K562 (cell line): Measurements from ENCODE around the gene FBXW7. TPM values are rescaled to one million over a fixed set of nuclear protein-coding genes. Genes with fewer than 3 reads are reported as not detected.

Source experiments
- BCLAF1 ChIP-seq, 2 experiments: fragments of 450-650 bp in 1 of 2; IDR thresholded peaks; 2 replicates each; pipeline ENCODE4 v1.6.1; 2011 to 2017; ENCODE audit warnings: low read depth in 2 of 2, antibody characterized with exemption in 1 of 2, borderline replicate concordance in 1 of 2, low read length in 1 of 2, mild to moderate bottlenecking in 1 of 2, mixed read lengths in 1 of 2; ENCODE audit not compliant: control insufficient read depth in 1 of 2
- CCNT2 ChIP-seq: IDR thresholded peaks from 2 replicates; pipeline ENCODE4 v1.6.1; 2011; ENCODE audit warnings: borderline replicate concordance, low read depth, mild to moderate bottlenecking, moderate library complexity, mixed read lengths, low read length; ENCODE audit not compliant: insufficient read length; ENCODE audit errors: extremely low read depth
- HMBOX1 ChIP-seq: sonication (generic); IDR thresholded peaks from 2 replicates; pipeline ENCODE4 v1.6.1; 2016
- HNRNPK ChIP-seq: fragments of 200-400 bp; formaldehyde crosslinking; IDR thresholded peaks from one replicate; pipeline ENCODE4 v1.6.1; 2018; ENCODE audit warnings: mild to moderate bottlenecking, low read depth, low read length; ENCODE audit not compliant: poor library complexity, severe bottlenecking
- ILK ChIP-seq: fragments of 450-650 bp; IDR thresholded peaks from 2 replicates; pipeline ENCODE4 v1.6.1; 2016; ENCODE audit warnings: missing genetic modification characterization, low read depth, mild to moderate bottlenecking, missing compliant biosample characterization, moderate library complexity, borderline replicate concordance
- KLF16 ChIP-seq: IDR thresholded peaks from 2 replicates; pipeline ENCODE4 v1.6.1; 2016; ENCODE audit warnings: antibody characterized with exemption
- MCM2 ChIP-seq: fragments of 450-650 bp; IDR thresholded peaks from 2 replicates; pipeline ENCODE4 v1.6.1; 2017; ENCODE audit warnings: low read depth, mild to moderate bottlenecking
- MCM7 ChIP-seq, 2 experiments: fragments of 450-650 bp; IDR thresholded peaks; 2 replicates each; pipeline ENCODE4 v1.6.1; 2016 to 2018
- PBX2 ChIP-seq, 2 experiments: IDR thresholded peaks in 1 of 2; conservative IDR thresholded peaks in 1 of 2; 2 replicates each; pipeline ENCODE4 v1.6.1; 2016; ENCODE audit warnings: low read depth in 2 of 2, mild to moderate bottlenecking in 1 of 2, missing compliant biosample characterization in 1 of 2, missing genetic modification characterization in 1 of 2, moderate library complexity in 1 of 2
- POLR2AphosphoS5 ChIP-seq: IDR thresholded peaks from 2 replicates; pipeline ENCODE4 v1.6.1; 2011; ENCODE audit warnings: mild to moderate bottlenecking, low read depth, low read length, moderate library complexity; ENCODE audit not compliant: control insufficient read depth, insufficient read depth
- PRMT5 ChIP-seq: sonication (generic); formaldehyde crosslinking; IDR thresholded peaks from 2 replicates; pipeline ENCODE4 v1.5.0; 2020; ENCODE audit warnings: missing genetic modification reagents
- RBM34 ChIP-seq: fragments of 200-400 bp; formaldehyde crosslinking; IDR thresholded peaks from 2 replicates; pipeline ENCODE4 v1.6.1; 2018; ENCODE audit warnings: low read length, borderline replicate concordance; ENCODE audit not compliant: insufficient read depth
- SMAD1 ChIP-seq: fragments of 150-350 bp; IDR thresholded peaks from 2 replicates; pipeline ENCODE4 v1.6.1; 2014; ENCODE audit warnings: low read length, low read depth; ENCODE audit not compliant: partially characterized antibody
- SMARCE1 ChIP-seq: fragments of 450-650 bp; IDR thresholded peaks from 2 replicates; pipeline ENCODE4 v1.7.1; 2016; ENCODE audit warnings: mild to moderate bottlenecking
- STAG1 ChIP-seq: sonication (generic); formaldehyde crosslinking; IDR thresholded peaks from 2 replicates; pipeline ENCODE4 v1.5.0; 2020; ENCODE audit warnings: missing genetic modification reagents, borderline replicate concordance
- ZBTB9 ChIP-seq: fragments of 450-650 bp; formaldehyde crosslinking; IDR thresholded peaks from 2 replicates; pipeline ENCODE4 v1.4.0; 2020; ENCODE audit warnings: mild to moderate bottlenecking, moderate library complexity
- ZFP36 ChIP-seq: fragments of 150-350 bp; IDR thresholded peaks from 2 replicates; pipeline ENCODE4 v1.6.1; 2018; ENCODE audit warnings: low read length, low read depth; ENCODE audit not compliant: partially characterized antibody
- ZNF23 ChIP-seq: fragments of 250-450 bp; sonication (Bioruptor Pico); IDR thresholded peaks from 2 replicates; pipeline ENCODE4 v1.4.0; 2020; ENCODE audit warnings: mild to moderate bottlenecking
- ZNF3 ChIP-seq: fragments of 250-450 bp; sonication (Bioruptor Pico); IDR thresholded peaks from 2 replicates; pipeline ENCODE4 v1.5.0; 2021; ENCODE audit warnings: mild to moderate bottlenecking, moderate library complexity
- ZNF696 ChIP-seq: fragments of 250-450 bp; sonication (Bioruptor Pico); conservative IDR thresholded peaks from 2 replicates; pipeline ENCODE4 v1.4.0; 2020; ENCODE audit warnings: mild to moderate bottlenecking, moderate library complexity
- polyA plus RNA-seq, 8 experiments: library from polyadenylated mRNA; depleted of rRNA in 4 of 8; stranded (reverse) in 5 of 8; unstranded in 3 of 8; fragments of >200 nt; fragmentation: Nextera tagmentation in 2 of 8; fragmentation: Illumina TruSeq in 1 of 8; extraction: Ambion mirVana in 2 of 8; extraction: Trizol in 1 of 8; gene quantifications; 2 replicates each; pipeline versions ENCODE4 v1.2.1 to v1.2.3, GENCODE V29; 2011 to 2014; ENCODE audit warnings: inconsistent platforms in 1 of 8, missing spikeins in 1 of 8
- total RNA-seq, 7 experiments: library from RNA; depleted of rRNA in 6 of 7; stranded (reverse); fragments of >200 nt in 6 of 7; fragmentation: Illumina TruSeq in 2 of 7; extraction: Trizol in 2 of 7; gene quantifications; 2 replicates each; pipeline versions ENCODE4 v1.2.1 to v1.2.3, GENCODE V29; 2011 to 2021; ENCODE audit warnings: low replicate concordance in 1 of 7

Gene FBXW7
- total and polyA plus RNA-seq, 9 of the 15 experiments (the other 6 are each of a cell fraction or from before 2014, with no cell fraction given): 6.8 to 44.2 (median 16.4) TPM

GRCh38 chr4:152535903-152536544, at the start of gene FBXW7 (continued):
- TF ChIP-seq RBM34 (no peak), ZBTB9 (CRISPR knock-in tag) (no peak), MCM2 (no peak), CCNT2 (peak; percentile 58), SMAD1 (no peak), ZFP36 (peak; percentile 13), KLF16 (no peak), POLR2AphosphoS5 (peak; percentile 54), SMARCE1 (no peak), ZNF23 (no peak), ZNF3 (CRISPR knock-in tag) (no peak), BCLAF1 (IDR thresholded peaks at IDR 0.05; ENCODE audit: borderline replicate concordance in 1 of 2, control insufficient read depth in 1 of 2, low read depth in 2 of 2, low read length in 1 of 2) (no peak), MCM7 (IDR thresholded peaks at IDR 0.05) (no peak), HNRNPK (no peak), PBX2 (CRISPR knock-in tag; IDR thresholded peaks at IDR 0.05; ENCODE audit: low read depth) (no peak), PBX2 (tag; conservative IDR thresholded peaks at IDR 0.05; ENCODE audit: low read depth) (no peak), ZNF696 (CRISPR knock-in tag) (no peak), PRMT5 (no peak), ILK (tag) (no peak), HMBOX1 (no peak; the same call in 1 of the 2 replicates), STAG1 (no peak)
